Panc1 (cell line): ENCODE data around the gene PLEKHG4B. TPM values are rescaled to one million over a fixed set of nuclear protein-coding genes. Genes with fewer than 3 reads are reported as not detected.

Source experiments
- ATAC-seq: fragments of 200-7000 bp; cut with Tn5 transposase; 2 replicates; pipeline ENCODE4 v1.9.1; 2020; ENCODE audit warnings: mild to moderate bottlenecking, moderate library complexity
- BruUV-seq: library from RNA; stranded (reverse); fragments of 400-500 nt; replicated peaks from 2 replicates; lab custom pipeline; 2021; lab: Mats Ljungman, UMichigan
- CTCF ChIA-PET: fragments of 300-600 bp; sonication (Branson Sonifier 250); formaldehyde crosslinking; loops from one replicate; lab custom pipeline; 2022; ENCODE audit warnings: antibody characterized with exemption; lab: Charles Lee
- POLR2A ChIA-PET: fragments of 300-600 bp; sonication (Branson Sonifier 250); formaldehyde crosslinking; loops from one replicate; lab custom pipeline; 2022; ENCODE audit warnings: antibody characterized with exemption; lab: Charles Lee
- DNase-seq: peaks from one replicate; pipeline ENCODE4 v3.0.0-alpha.2; 2010; ENCODE audit warnings: low read depth, low spot score
- H3K27ac ChIP-seq: 2 replicates; pipeline ENCODE4 v1.5.1; 2011; ENCODE audit warnings: mild to moderate bottlenecking, low read length, inconsistent platforms
- H3K27me3 ChIP-seq: fragments of 200-500 bp; sonication (Bioruptor generic); 2 replicates; pipeline ENCODE4 v1.6.0; 2014; ENCODE audit warnings: low read length, inconsistent platforms; ENCODE audit not compliant: control insufficient read depth, insufficient read depth
- H3K36me3 ChIP-seq: fragments of 200-500 bp; sonication (Bioruptor generic); 2 replicates; pipeline ENCODE4 v1.5.1; 2014; ENCODE audit warnings: inconsistent platforms, mild to moderate bottlenecking, low read length, moderate library complexity; ENCODE audit not compliant: control insufficient read depth, insufficient read depth
- H3K4me1 ChIP-seq: 2 replicates; pipeline ENCODE4 v1.5.1; 2011; ENCODE audit warnings: inconsistent platforms, mild to moderate bottlenecking, low read length, moderate library complexity; ENCODE audit not compliant: control insufficient read depth, insufficient read depth
- H3K4me3 ChIP-seq, 2 experiments: 2 replicates each; pipeline ENCODE4 v1.5.1; 2011 to 2012; ENCODE audit warnings: low read depth in 2 of 2, low read length in 2 of 2, mild to moderate bottlenecking in 2 of 2, inconsistent platforms in 1 of 2, moderate library complexity in 1 of 2
- H3K9me3 ChIP-seq: fragments of 200-500 bp; sonication (Bioruptor generic); 2 replicates; pipeline ENCODE4 v1.5.1; 2014; ENCODE audit warnings: low read depth, mild to moderate bottlenecking, inconsistent platforms, low read length, moderate library complexity; ENCODE audit not compliant: control insufficient read depth, insufficient read depth
- POLR2AphosphoS5 ChIP-seq: IDR thresholded peaks from 2 replicates; pipeline ENCODE4 v1.6.1; 2012; ENCODE audit warnings: mild to moderate bottlenecking, low read depth, low read length, moderate library complexity
- SIN3A ChIP-seq: IDR thresholded peaks from 2 replicates; pipeline ENCODE4 v1.6.1; 2012; ENCODE audit warnings: low read depth, mild to moderate bottlenecking, low read length, moderate library complexity, borderline replicate concordance; ENCODE audit not compliant: insufficient read depth
- TCF7L2 ChIP-seq: IDR thresholded peaks from 2 replicates; pipeline ENCODE4 v1.6.1; 2011; ENCODE audit warnings: mild to moderate bottlenecking, low read depth, low read length, inconsistent platforms
- in situ Hi-C: cut with HindIII; loops from 2 replicates; pipeline ENCODE4 v1.10.0; 2016; ENCODE audit warnings: low sequenced_read_pairs, low pct_unique_long_range_greater_than_20kb
- intact Hi-C: fragments of 100-400 bp; cut with micrococcal nuclease; formaldehyde crosslinking; loops from one replicate; pipeline ENCODE4 v1.10.0; 2022; ENCODE audit not compliant: unreplicated experiment
- total RNA-seq: library from RNA; stranded (reverse); gene quantifications from one replicate; pipeline ENCODE4 v1.2.1, GENCODE V29; 2021; ENCODE audit not compliant: unreplicated experiment
- TF ChIP-seq, protein P1 (sequence below), 2 experiments: IDR thresholded peaks; 2 replicates each; pipeline ENCODE4 v1.6.1; 2011 to 2012; ENCODE audit warnings: low read depth in 2 of 2, control low read depth in 1 of 2, low read length in 1 of 2, mild to moderate bottlenecking in 1 of 2, moderate library complexity in 1 of 2; ENCODE audit not compliant: insufficient read depth in 1 of 2
- TF ChIP-seq, protein P2 (sequence below): fragments of 450-650 bp; IDR thresholded peaks from 2 replicates; pipeline ENCODE4 v1.5.1; 2017; ENCODE audit warnings: mild to moderate bottlenecking

PLEKHG4B gene
- total RNA-seq, 1 experiment from 2014 or later, result 8.9 TPM

DNA sequence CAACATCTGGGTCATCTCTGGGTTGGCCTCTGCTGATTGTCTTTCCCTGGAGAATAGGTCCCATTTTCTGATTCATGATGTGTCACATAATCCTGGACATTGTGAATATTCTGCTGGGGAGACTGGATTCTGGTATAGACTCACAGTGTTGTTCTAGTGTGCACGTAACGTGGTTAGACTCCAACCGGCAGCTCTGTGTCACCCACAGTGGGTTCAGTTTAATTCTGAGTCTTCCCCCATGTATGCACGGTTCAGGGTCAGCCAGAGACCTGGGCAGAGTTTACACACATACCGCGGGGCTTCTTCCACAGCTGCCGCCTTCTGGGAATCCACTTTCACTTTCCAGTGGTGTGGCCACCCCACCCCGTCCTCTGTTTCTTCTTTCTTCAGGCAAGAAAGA is 61.3 kb downstream of the PLEKHG4B start:
- DNase-seq (no peak), ATAC-seq (no peak)
- POLR2A ChIA-PET, result no interaction called here
- no peaks in the 10 kb centered on the region; the same call in 1 of the 2 replicates for H3K4me1 ChIP-seq
- no TSS peak for BruUV-seq
- no peak for TF ChIP-seq SIN3A
- TF ChIP-seq, protein P1, sequence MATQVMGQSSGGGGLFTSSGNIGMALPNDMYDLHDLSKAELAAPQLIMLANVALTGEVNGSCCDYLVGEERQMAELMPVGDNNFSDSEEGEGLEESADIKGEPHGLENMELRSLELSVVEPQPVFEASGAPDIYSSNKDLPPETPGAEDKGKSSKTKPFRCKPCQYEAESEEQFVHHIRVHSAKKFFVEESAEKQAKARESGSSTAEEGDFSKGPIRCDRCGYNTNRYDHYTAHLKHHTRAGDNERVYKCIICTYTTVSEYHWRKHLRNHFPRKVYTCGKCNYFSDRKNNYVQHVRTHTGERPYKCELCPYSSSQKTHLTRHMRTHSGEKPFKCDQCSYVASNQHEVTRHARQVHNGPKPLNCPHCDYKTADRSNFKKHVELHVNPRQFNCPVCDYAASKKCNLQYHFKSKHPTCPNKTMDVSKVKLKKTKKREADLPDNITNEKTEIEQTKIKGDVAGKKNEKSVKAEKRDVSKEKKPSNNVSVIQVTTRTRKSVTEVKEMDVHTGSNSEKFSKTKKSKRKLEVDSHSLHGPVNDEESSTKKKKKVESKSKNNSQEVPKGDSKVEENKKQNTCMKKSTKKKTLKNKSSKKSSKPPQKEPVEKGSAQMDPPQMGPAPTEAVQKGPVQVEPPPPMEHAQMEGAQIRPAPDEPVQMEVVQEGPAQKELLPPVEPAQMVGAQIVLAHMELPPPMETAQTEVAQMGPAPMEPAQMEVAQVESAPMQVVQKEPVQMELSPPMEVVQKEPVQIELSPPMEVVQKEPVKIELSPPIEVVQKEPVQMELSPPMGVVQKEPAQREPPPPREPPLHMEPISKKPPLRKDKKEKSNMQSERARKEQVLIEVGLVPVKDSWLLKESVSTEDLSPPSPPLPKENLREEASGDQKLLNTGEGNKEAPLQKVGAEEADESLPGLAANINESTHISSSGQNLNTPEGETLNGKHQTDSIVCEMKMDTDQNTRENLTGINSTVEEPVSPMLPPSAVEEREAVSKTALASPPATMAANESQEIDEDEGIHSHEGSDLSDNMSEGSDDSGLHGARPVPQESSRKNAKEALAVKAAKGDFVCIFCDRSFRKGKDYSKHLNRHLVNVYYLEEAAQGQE (IDR thresholded peaks at IDR 0.05; ENCODE audit: insufficient read depth in 1 of 2, low read depth in 2 of 2, low read length in 1 of 2), result no peak
- TF ChIP-seq, protein P2, sequence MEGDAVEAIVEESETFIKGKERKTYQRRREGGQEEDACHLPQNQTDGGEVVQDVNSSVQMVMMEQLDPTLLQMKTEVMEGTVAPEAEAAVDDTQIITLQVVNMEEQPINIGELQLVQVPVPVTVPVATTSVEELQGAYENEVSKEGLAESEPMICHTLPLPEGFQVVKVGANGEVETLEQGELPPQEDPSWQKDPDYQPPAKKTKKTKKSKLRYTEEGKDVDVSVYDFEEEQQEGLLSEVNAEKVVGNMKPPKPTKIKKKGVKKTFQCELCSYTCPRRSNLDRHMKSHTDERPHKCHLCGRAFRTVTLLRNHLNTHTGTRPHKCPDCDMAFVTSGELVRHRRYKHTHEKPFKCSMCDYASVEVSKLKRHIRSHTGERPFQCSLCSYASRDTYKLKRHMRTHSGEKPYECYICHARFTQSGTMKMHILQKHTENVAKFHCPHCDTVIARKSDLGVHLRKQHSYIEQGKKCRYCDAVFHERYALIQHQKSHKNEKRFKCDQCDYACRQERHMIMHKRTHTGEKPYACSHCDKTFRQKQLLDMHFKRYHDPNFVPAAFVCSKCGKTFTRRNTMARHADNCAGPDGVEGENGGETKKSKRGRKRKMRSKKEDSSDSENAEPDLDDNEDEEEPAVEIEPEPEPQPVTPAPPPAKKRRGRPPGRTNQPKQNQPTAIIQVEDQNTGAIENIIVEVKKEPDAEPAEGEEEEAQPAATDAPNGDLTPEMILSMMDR, result no peak
- TF ChIP-seq TCF7L2, result no peak
- no peak for TF ChIP-seq POLR2AphosphoS5
- in situ Hi-C loops, result no loop called here
- H3K27ac ChIP-seq, result no peak overlapping the region
- intact Hi-C loops, result no loop called here
- no peak overlapping the region for H3K4me3 ChIP-seq
- no peaks in the 10 kb centered on the region for H3K9me3 ChIP-seq
- no peaks in the 10 kb centered on the region for H3K27me3 ChIP-seq
- H3K36me3 ChIP-seq, result no peaks in the 10 kb centered on the region
- CTCF ChIA-PET, result no interaction called here

DNA sequence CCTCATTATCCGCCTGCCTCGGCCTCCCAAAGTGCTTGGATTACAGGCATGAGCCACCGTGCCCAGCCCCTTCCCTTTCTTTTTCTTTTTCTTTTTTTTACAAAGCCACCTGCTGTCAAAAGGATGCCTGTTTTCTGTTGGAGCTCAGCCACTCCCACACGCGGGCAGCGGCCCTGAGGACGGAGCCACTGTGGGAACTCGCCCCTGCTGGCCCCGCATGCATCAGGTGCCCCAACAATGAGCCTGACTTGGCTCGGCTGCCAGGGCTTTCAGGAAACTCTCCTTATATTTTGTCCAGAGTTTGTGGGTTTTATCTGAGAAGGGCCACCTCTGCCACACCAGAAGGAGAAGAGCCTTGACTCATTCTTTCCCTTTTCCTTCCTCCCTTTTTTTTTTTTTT is 62.3 kb downstream of the PLEKHG4B start:
- intact Hi-C loops (no loop called here), in situ Hi-C loops (no loop called here)
- no peaks in the 10 kb centered on the region for H3K36me3 ChIP-seq
- no peak for ATAC-seq
- no peak overlapping the region for H3K4me3 ChIP-seq
- BruUV-seq, result no TSS peak
- no peaks in the 10 kb centered on the region for H3K27me3 ChIP-seq
- POLR2A ChIA-PET, result no interaction called here
- TF ChIP-seq, protein P1 (IDR thresholded peaks at IDR 0.05; ENCODE audit: insufficient read depth in 1 of 2, low read depth in 2 of 2, low read length in 1 of 2), result no peak
- TF ChIP-seq, protein P2, result no peak
- TF ChIP-seq SIN3A (no peak), POLR2AphosphoS5 (no peak), TCF7L2 (no peak)
- no peaks in the 10 kb centered on the region; the same call in 1 of the 2 replicates for H3K4me1 ChIP-seq
- no peak overlapping the region for H3K27ac ChIP-seq
- no peak for DNase-seq
- no peaks in the 10 kb centered on the region for H3K9me3 ChIP-seq
- CTCF ChIA-PET, result no interaction called here
